CD14-positive monocyte (primary cell): ENCODE results near the gene DNAH3. TPM values are rescaled to one million over a fixed set of nuclear protein-coding genes. Genes with fewer than 3 reads are reported as not detected.

Source experiments
- DNase-seq, 3 donors: peaks; one replicate each; pipeline ENCODE4 v3.0.0-alpha.2; 2011 to 2022
- H2AFZ ChIP-seq: 2 replicates; pipeline ENCODE4 v1.6.0; 2012; ENCODE audit warnings: mild to moderate bottlenecking, low read depth, low read length, inconsistent platforms; ENCODE audit not compliant: insufficient read depth, poor library complexity, severe bottlenecking
- H3K27ac ChIP-seq, 2 donors: 1 replicate in 1 of 2; 2 replicates in 1 of 2; pipeline ENCODE4 v1.5.1; 2012 to 2013; ENCODE audit warnings: low read length in 2 of 2, control low read depth in 1 of 2, inconsistent platforms in 1 of 2, low read depth in 1 of 2, mild to moderate bottlenecking in 1 of 2
- H3K27me3 ChIP-seq, 2 donors: one replicate each; pipeline versions ENCODE4 v1.6.0 to v1.6.1; 2011 to 2013; ENCODE audit warnings: low read length in 2 of 2; ENCODE audit not compliant: control insufficient read depth in 2 of 2, insufficient read depth in 2 of 2
- H3K36me3 ChIP-seq, 2 donors: replicated peaks in 1 of 2; 1 replicate in 1 of 2; 2 replicates in 1 of 2; pipeline versions ENCODE4 v1.5.1 to v1.6.1; 2012 to 2013; ENCODE audit warnings: low read length in 2 of 2, control low read depth in 1 of 2, inconsistent platforms in 1 of 2, mild to moderate bottlenecking in 1 of 2; ENCODE audit not compliant: insufficient read depth in 2 of 2, control insufficient read depth in 1 of 2
- H3K4me1 ChIP-seq, 2 donors: 1 replicate in 1 of 2; 2 replicates in 1 of 2; pipeline versions ENCODE4 v1.5.1 to v1.6.1; 2012 to 2013; ENCODE audit warnings: low read length in 2 of 2, control low read depth in 1 of 2, inconsistent platforms in 1 of 2, mild to moderate bottlenecking in 1 of 2, moderate library complexity in 1 of 2; ENCODE audit not compliant: insufficient read depth in 2 of 2, control insufficient read depth in 1 of 2
- H3K4me2 ChIP-seq: replicated peaks from 2 replicates; pipeline ENCODE3; 2012; ENCODE audit warnings: low read length, moderate library complexity, mild to moderate bottlenecking; ENCODE audit not compliant: poor library complexity, severe bottlenecking; ENCODE audit errors: extremely low read depth
- H3K4me3 ChIP-seq, 3 experiments: fragments of 200-600 bp in 1 of 3; sonication (generic) in 1 of 3; replicated peaks in 1 of 3; 1 replicate in 2 of 3; 2 replicates in 1 of 3; pipeline ENCODE4 v1.5.1; 2011 to 2013; ENCODE audit warnings: low read length in 3 of 3, mild to moderate bottlenecking in 3 of 3, control low read depth in 2 of 3, low read depth in 2 of 3, inconsistent platforms in 1 of 3, moderate library complexity in 1 of 3
- H3K79me2 ChIP-seq: 2 replicates; pipeline ENCODE4 v1.6.0; 2012; ENCODE audit warnings: mild to moderate bottlenecking, control low read depth, inconsistent platforms, low read length, moderate library complexity; ENCODE audit not compliant: insufficient read depth
- H3K9ac ChIP-seq: 2 replicates; pipeline ENCODE4 v1.6.0; 2017; ENCODE audit warnings: low read length, mild to moderate bottlenecking; ENCODE audit not compliant: insufficient read depth, poor library complexity, severe bottlenecking
- H3K9me3 ChIP-seq, 2 donors: replicated peaks in 1 of 2; 1 replicate in 1 of 2; 2 replicates in 1 of 2; pipeline versions ENCODE4 v1.5.1 to v1.6.1; 2012 to 2013; ENCODE audit warnings: low read length in 2 of 2, control low read depth in 1 of 2; ENCODE audit not compliant: control insufficient read depth in 1 of 2, insufficient read depth in 1 of 2
- H4K20me1 ChIP-seq: 2 replicates; pipeline ENCODE4 v1.6.0; 2012; ENCODE audit warnings: mild to moderate bottlenecking, low read length, control low read depth, moderate library complexity; ENCODE audit not compliant: insufficient read depth
- H3K27ac Mint-ChIP-seq, 7 donors: one replicate each; pipeline ENCODE4 v1.8.0; 2020; ENCODE audit warnings: mild to moderate bottlenecking in 7 of 7, mixed read lengths in 7 of 7, moderate library complexity in 6 of 7, inconsistent platforms in 2 of 7
- H3K27me3 Mint-ChIP-seq, 3 donors: one replicate each; pipeline ENCODE4 v1.8.0; 2021 to 2022; ENCODE audit warnings: low read depth in 3 of 3, mild to moderate bottlenecking in 3 of 3, mixed read lengths in 3 of 3, moderate library complexity in 3 of 3, inconsistent platforms in 1 of 3
- H3K36me3 Mint-ChIP-seq, 2 donors: one replicate each; pipeline ENCODE4 v1.8.0; 2020; ENCODE audit warnings: mixed read lengths in 2 of 2, inconsistent platforms in 1 of 2, mild to moderate bottlenecking in 1 of 2
- H3K4me1 Mint-ChIP-seq: one replicate; pipeline ENCODE4 v1.8.0; 2020; ENCODE audit warnings: mild to moderate bottlenecking, mixed read lengths
- H3K4me3 Mint-ChIP-seq, 2 donors: one replicate each; pipeline ENCODE4 v1.8.0; 2020; ENCODE audit warnings: mild to moderate bottlenecking in 2 of 2, mixed read lengths in 2 of 2, moderate library complexity in 1 of 2
- H3K9me3 Mint-ChIP-seq, 7 donors: one replicate each; pipeline ENCODE4 v1.8.0; 2020 to 2022; ENCODE audit warnings: mixed read lengths in 7 of 7, mild to moderate bottlenecking in 6 of 7, moderate library complexity in 6 of 7, inconsistent platforms in 2 of 7
- CTCF ChIP-seq: fragments of 200-600 bp; IDR thresholded peaks from one replicate; pipeline ENCODE4 v1.8.0; 2022; ENCODE audit warnings: antibody characterized with exemption, mild to moderate bottlenecking
- WGBS: methylation state at CpG from one replicate; pipeline ENCODE4 v1.1.5; 2013; ENCODE audit warnings: missing lambda C conversion rate; ENCODE audit not compliant: insufficient coverage; 5-methylcytosine and 5-hydroxymethylcytosine counted together
- intact Hi-C, 2 donors: fragments of 100-400 bp; cut with micrococcal nuclease; formaldehyde crosslinking; loops; one replicate each; pipeline versions ENCODE4 v1.15.0 to v1.15.1; 2023
- polyA plus RNA-seq, 3 donors: library from polyadenylated mRNA; depleted of rRNA in 1 of 3; unstranded in 2 of 3; stranded (reverse) in 1 of 3; fragments of 300-500 nt in 2 of 3; fragments of >200 nt in 1 of 3; fragmentation: Illumina TruSeq in 2 of 3; gene quantifications; 1 replicate in 2 of 3; 2 replicates in 1 of 3; pipeline ENCODE4 v1.2.3, GENCODE V29; 2012 to 2021

Gene DNAH3
- polyA plus RNA-seq, 3 donors, result not detected

DNA sequence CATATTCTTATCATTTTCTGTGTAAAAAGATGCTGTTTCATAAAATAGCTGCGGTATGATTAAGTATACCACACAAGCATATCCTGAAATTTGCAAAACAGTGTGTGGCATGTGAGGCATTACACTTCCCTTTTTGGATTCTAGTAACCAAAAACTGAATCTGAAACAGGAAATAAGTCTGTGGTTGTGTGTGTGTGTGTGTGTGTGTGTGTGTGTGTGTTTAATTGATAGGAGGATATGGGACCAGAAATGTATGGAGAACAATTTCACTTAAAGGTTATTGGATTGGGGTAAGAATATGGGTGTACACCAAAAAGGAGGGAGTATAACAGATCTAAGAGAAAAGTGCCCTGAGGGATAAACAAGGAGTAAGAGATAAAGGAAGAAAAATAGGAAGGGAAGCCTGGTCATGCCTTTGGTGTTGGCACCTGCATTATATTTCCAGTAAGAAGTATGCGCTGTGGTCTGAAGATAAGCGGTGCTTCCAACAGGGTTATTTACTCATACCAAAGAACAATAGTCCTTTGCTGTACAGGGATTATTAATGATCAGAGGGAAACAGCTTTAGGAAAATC, 246.1 kb downstream of the DNAH3 start:
- Mint-ChIP-seq H3K4me1 (peaks cover 69% of the 10 kb centered on the region), H3K27me3 (peaks cover 0 to 6% (median 6%) of the 10 kb centered on the region in 3 donors), H3K9me3 (peaks cover 0 to 2% (median 0%) of the 10 kb centered on the region in 7 donors), H3K36me3 (peaks cover 14 to 16% of the 10 kb centered on the region in 2 donors), H3K27ac (peak overlapping the region; percentile 92 to 99 (median 95)), H3K4me3 (peak overlapping the region in 1 of 2 donors; percentile 72)
- no peak for TF ChIP-seq CTCF
- Histone ChIP-seq H3K9ac (peak overlapping the region; percentile 6), H3K4me2 (peak overlapping the region; percentile 65), H4K20me1 (no peaks in the 10 kb centered on the region), H3K4me1 (peaks cover 59 to 82% of the 10 kb centered on the region in 2 donors), H3K79me2 (peaks cover 48% of the 10 kb centered on the region), H2AFZ (no peak overlapping the region), H3K27ac (peak overlapping the region in 1 of 2 donors; percentile 82), H3K27me3 (no peaks in the 10 kb centered on the region), H3K9me3 (no peaks in the 10 kb centered on the region), H3K4me3 (peak overlapping the region in 1 of 3 experiments; percentile 53), H3K36me3 (no peaks in the 10 kb centered on the region)
- peak; percentile 81 to 91 (median 90) for DNase-seq
- WGBS, result no CpG with 5 or more reads among the region's 3 CpGs
- intact Hi-C loops, result no loop called here

DNA sequence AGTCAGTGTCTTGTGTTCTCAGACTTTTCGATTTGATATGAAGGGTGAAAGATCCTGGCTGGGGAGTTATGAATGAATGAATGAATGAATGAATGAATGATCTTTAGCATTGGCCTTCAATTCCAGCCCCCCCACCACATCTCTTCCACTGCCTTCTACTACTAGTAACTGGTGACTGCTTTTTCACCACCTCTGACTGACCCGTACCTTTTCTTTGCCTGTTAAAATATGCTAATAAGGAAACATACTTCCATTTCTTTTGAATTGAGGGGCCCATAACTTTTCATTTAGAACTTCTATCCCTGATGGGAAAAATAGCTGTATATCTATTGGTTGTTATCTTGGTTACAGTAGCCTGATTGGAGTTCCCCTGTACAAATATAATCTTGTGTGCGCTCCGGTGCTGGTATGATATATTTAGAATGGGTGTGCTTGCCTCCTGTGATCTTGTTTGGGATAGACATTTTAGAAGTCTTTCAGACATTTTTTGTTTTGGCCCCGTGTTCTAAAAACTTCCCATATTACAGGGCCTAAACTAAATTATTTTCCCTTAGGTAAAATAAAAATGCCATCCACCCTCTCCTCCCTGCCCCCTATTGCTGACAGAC, 246.6 kb downstream of the DNAH3 start:
- H3K27me3 Mint-ChIP-seq, result peaks cover 0 to 6% (median 6%) of the 10 kb centered on the region in 3 donors
- no CpG with 5 or more reads among the region's 5 CpGs for WGBS
- no peak for TF ChIP-seq CTCF
- peaks cover 65 to 84% of the 10 kb centered on the region in 2 donors for H3K4me1 ChIP-seq
- no peaks in the 10 kb centered on the region for H3K9me3 ChIP-seq
- H3K4me1 Mint-ChIP-seq, result peaks cover 72% of the 10 kb centered on the region
- H3K4me3 ChIP-seq, result peak overlapping the region in 1 of 3 experiments; percentile 53
- H3K79me2 ChIP-seq, result peaks cover 52% of the 10 kb centered on the region
- peak overlapping the region; percentile 6 for H3K9ac ChIP-seq
- peak overlapping the region; percentile 14 to 82 for H3K27ac ChIP-seq
- no peak for DNase-seq
- H3K36me3 Mint-ChIP-seq, result peaks cover 12 to 16% of the 10 kb centered on the region in 2 donors
- H3K36me3 ChIP-seq, result no peaks in the 10 kb centered on the region
- no peaks in the 10 kb centered on the region for H3K27me3 ChIP-seq
- intact Hi-C loops, result no loop called here
- H3K4me3 Mint-ChIP-seq, result peak overlapping the region; percentile 7 to 60
- no peak overlapping the region for H2AFZ ChIP-seq
- peak overlapping the region; percentile 65 for H3K4me2 ChIP-seq
- H3K9me3 Mint-ChIP-seq, result peaks cover 0 to 2% (median 0%) of the 10 kb centered on the region in 7 donors
- no peaks in the 10 kb centered on the region for H4K20me1 ChIP-seq
- H3K27ac Mint-ChIP-seq, result peak overlapping the region; percentile 92 to 99 (median 95)
